SU-DHL-6 (cell line): Measurements from ENCODE around the gene YPEL4.

Experiments
- CTCF ChIP-seq: fragments of 200-600 bp; sonication (generic); IDR thresholded peaks from one replicate; pipeline ENCODE4 v1.5.1; 2017; ENCODE audit warnings: antibody characterized with exemption, mild to moderate bottlenecking, low read length, moderate library complexity; ENCODE audit not compliant: insufficient read depth, poor library complexity, severe bottlenecking
- EZH2phosphoT487 ChIP-seq: fragments of 200-600 bp; sonication (generic), shearing (Covaris generic); conservative IDR thresholded peaks from 2 replicates; pipeline ENCODE4 v1.6.1; 2018; ENCODE audit warnings: mild to moderate bottlenecking, antibody characterized with exemption, low read length, moderate library complexity, mixed read lengths

GRCh38 chr11:57659669-57660068, 10.0 kb upstream of the YPEL4 start:
- TF ChIP-seq CTCF (no peak), EZH2phosphoT487 (no peak)
